Vagina (tissue), 2 donors: ENCODE measurements around the gene HIBCH.
"Not testable (repeated sequence)": the region's sequence is repeated elsewhere in the genome, so short reads cannot be mapped to it uniquely, and the experiment has no call there.

Source experiments
- POLR2A ChIP-seq, 2 donors: fragments of 450-650 bp; IDR thresholded peaks; one replicate each; pipeline ENCODE4 v1.6.1; 2017; ENCODE audit warnings: antibody characterized with exemption in 2 of 2, mild to moderate bottlenecking in 2 of 2, moderate library complexity in 2 of 2
- POLR2AphosphoS5 ChIP-seq, 2 donors: sonication (generic); formaldehyde crosslinking; IDR thresholded peaks; one replicate each; pipeline ENCODE4 v1.9.0; 2017; ENCODE audit warnings: antibody characterized with exemption in 2 of 2, mild to moderate bottlenecking in 2 of 2, low read depth in 1 of 2; ENCODE audit not compliant: insufficient read depth in 1 of 2
- TF ChIP-seq, protein P1 (sequence below), 3 experiments: fragments of 450-650 bp in 2 of 3; fragments of 200-600 bp in 1 of 3; sonication (generic) in 1 of 3; IDR thresholded peaks; one replicate each; pipeline ENCODE4 v1.5.1; 2017 to 2019; ENCODE audit warnings: antibody characterized with exemption in 3 of 3, mild to moderate bottlenecking in 2 of 3, moderate library complexity in 2 of 3

DNA sequence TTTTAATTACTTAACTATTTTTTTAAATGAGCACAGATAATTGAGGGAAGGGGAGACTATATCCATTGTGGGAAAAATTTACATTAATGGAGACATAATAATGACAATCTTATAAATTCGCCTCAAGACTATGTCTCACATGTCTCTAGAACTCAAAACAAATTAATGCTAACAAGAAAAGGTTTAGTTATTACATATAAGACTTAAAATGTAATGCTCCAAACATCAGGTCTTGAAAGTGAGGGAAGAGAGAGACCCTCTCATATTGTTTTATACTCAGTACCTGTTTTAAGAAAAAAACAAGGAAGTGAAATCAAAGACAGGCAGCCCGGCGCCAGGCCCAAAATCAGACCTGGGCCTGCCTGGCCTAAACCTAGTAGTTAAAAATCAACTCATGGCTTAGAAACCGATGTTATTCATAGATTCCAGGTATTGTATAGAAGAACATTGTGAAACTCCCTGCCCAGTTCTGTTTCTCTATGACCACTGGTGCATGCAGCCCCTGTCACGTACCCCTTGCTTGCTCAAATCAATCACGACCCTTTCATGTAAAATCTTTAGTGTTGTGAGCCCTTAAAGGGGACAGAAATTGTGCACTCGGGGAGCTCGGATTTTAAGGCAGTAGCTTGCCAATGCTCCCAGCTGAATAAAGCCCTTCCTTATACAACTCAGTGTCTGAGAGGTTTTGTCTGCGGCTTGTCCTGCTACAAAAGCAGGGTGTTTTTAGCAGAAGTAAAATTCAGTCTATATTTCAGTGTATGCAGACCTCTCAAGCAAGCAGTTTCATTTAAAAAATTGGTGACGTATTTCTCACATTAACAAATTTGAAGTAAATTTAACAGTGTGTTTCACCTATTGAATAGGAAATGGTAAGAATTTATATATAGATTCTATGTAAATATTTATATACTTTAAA, 161.8 kb downstream of the HIBCH start:
- TF ChIP-seq, protein P1, sequence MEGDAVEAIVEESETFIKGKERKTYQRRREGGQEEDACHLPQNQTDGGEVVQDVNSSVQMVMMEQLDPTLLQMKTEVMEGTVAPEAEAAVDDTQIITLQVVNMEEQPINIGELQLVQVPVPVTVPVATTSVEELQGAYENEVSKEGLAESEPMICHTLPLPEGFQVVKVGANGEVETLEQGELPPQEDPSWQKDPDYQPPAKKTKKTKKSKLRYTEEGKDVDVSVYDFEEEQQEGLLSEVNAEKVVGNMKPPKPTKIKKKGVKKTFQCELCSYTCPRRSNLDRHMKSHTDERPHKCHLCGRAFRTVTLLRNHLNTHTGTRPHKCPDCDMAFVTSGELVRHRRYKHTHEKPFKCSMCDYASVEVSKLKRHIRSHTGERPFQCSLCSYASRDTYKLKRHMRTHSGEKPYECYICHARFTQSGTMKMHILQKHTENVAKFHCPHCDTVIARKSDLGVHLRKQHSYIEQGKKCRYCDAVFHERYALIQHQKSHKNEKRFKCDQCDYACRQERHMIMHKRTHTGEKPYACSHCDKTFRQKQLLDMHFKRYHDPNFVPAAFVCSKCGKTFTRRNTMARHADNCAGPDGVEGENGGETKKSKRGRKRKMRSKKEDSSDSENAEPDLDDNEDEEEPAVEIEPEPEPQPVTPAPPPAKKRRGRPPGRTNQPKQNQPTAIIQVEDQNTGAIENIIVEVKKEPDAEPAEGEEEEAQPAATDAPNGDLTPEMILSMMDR (IDR thresholded peaks at IDR 0.05) = not testable (repeated sequence)
- TF ChIP-seq POLR2A (IDR thresholded peaks at IDR 0.05); POLR2AphosphoS5 (IDR thresholded peaks at IDR 0.05; ENCODE audit: insufficient read depth in 1 of 2, low read depth in 1 of 2): not testable (repeated sequence)
